Skeletal muscle tissue (tissue), 4 donors: ENCODE results near the gene NBL1. TPM values are rescaled to one million over a fixed set of nuclear protein-coding genes. Genes with fewer than 3 reads are reported as not detected.

Experiments
- H3K27ac ChIP-seq: one replicate; pipeline ENCODE4 v1.7.0; 2013; ENCODE audit warnings: mild to moderate bottlenecking, low read depth, low read length, inconsistent platforms
- H3K27me3 ChIP-seq, 3 donors: one replicate each; pipeline ENCODE4 v1.7.0; 2013; ENCODE audit warnings: low read length in 3 of 3; ENCODE audit not compliant: control insufficient read depth in 3 of 3, insufficient read depth in 3 of 3
- H3K36me3 ChIP-seq, 3 donors: one replicate each; pipeline ENCODE4 v1.7.0; 2013; ENCODE audit warnings: low read length in 3 of 3; ENCODE audit not compliant: control insufficient read depth in 3 of 3, insufficient read depth in 3 of 3
- H3K4me1 ChIP-seq, 3 donors: one replicate each; pipeline ENCODE4 v1.7.0; 2013; ENCODE audit warnings: low read length in 3 of 3, mild to moderate bottlenecking in 3 of 3; ENCODE audit not compliant: control insufficient read depth in 3 of 3, insufficient read depth in 3 of 3
- H3K4me3 ChIP-seq, 3 donors: one replicate each; pipeline ENCODE4 v1.7.0; 2013; ENCODE audit warnings: low read length in 3 of 3
- H3K9ac ChIP-seq, 3 donors: one replicate each; pipeline ENCODE4 v1.7.0; 2013; ENCODE audit warnings: low read length in 3 of 3, mild to moderate bottlenecking in 3 of 3, moderate library complexity in 2 of 3, low read depth in 1 of 3
- H3K9me3 ChIP-seq, 3 donors: one replicate each; pipeline ENCODE4 v1.7.0; 2013; ENCODE audit warnings: low read length in 3 of 3; ENCODE audit not compliant: control insufficient read depth in 3 of 3
- total RNA-seq: library from RNA; depleted of rRNA; stranded (reverse); fragments of >200 nt; gene quantifications from one replicate; pipeline ENCODE4 v1.2.3, GENCODE V29; 2014
- donor health status: Osteomylitis.

Gene NBL1
- total RNA-seq, 1 donor from 2014 or later = 23.5 TPM

DNA sequence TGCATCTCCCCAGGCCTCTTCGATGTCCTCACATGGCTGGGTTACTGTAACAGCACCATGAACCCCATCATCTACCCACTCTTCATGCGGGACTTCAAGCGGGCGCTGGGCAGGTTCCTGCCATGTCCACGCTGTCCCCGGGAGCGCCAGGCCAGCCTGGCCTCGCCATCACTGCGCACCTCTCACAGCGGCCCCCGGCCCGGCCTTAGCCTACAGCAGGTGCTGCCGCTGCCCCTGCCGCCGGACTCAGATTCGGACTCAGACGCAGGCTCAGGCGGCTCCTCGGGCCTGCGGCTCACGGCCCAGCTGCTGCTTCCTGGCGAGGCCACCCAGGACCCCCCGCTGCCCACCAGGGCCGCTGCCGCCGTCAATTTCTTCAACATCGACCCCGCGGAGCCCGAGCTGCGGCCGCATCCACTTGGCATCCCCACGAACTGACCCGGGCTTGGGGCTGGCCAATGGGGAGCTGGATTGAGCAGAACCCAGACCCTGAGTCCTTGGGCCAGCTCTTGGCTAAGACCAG lies 34.9 kb downstream of the NBL1 start:
- Histone ChIP-seq H3K27me3 (peaks cover 4 to 12% (median 11%) of the 10 kb centered on the region in 3 donors), H3K4me1 (no peaks in the 10 kb centered on the region)

DNA sequence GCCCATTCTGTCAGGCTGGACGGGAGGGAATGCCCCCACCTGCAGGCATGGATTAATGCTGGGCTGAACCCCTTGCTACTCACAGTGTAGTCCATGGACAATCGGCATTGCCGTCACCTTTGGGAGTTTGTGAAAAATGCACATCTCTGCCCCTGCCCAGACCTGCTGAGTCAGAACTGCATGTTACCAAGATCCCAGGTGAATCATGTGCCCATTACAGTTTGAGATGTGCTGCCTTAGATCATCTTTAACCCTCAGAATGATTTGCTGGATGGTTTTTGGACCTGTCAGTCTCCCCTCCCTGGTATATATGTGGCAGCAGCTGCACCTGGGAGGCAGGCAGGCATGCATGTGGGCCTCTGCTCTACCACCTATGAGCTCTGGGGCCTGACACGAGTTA lies 35.6 kb downstream of the NBL1 start:
- Histone ChIP-seq H3K36me3 (peaks cover 0 to 3% (median under 1%) of the 10 kb centered on the region in 3 donors), H3K27me3 (peaks cover 4 to 11% (median 9%) of the 10 kb centered on the region in 3 donors), H3K4me3 (no peak overlapping the region), H3K9ac (no peak overlapping the region), H3K4me1 (no peaks in the 10 kb centered on the region), H3K9me3 (no peaks in the 10 kb centered on the region), H3K27ac (no peak overlapping the region)

More for the DNA sequence above, 34.9 kb downstream of the NBL1 start:
- no peak overlapping the region for H3K4me3 ChIP-seq
- H3K9me3 ChIP-seq = no peaks in the 10 kb centered on the region
- no peak overlapping the region for H3K27ac ChIP-seq
- peaks cover 0 to 3% (median 0%) of the 10 kb centered on the region in 3 donors for H3K36me3 ChIP-seq
- no peak overlapping the region for H3K9ac ChIP-seq

DNA sequence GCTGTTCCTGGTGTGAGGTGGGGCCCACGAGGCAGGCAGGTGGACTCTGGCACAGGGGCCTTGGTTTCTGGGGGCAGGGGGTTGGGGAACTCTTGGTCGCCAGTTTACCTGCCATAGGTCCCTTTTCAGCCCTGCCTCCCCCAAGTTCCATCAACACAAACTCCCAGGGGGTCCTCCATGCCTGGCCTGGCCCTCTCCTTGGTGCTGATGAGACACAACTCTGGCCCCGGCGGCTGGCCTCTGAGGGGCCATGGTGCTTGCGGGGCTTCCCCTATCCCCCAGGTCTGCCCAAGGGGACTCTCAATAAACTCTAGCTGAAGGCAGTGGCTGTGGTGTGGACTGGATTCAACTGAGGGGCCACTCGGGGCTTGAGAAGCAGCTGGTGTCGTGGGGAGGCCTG lies 36.5 kb downstream of the NBL1 start:
- peaks cover 4 to 8% (median 7%) of the 10 kb centered on the region in 3 donors for H3K27me3 ChIP-seq
- peaks cover 0 to 3% (median 2%) of the 10 kb centered on the region in 3 donors for H3K36me3 ChIP-seq
- no peak overlapping the region for H3K4me3 ChIP-seq
- no peak overlapping the region for H3K9ac ChIP-seq
- no peak overlapping the region for H3K27ac ChIP-seq
- no peaks in the 10 kb centered on the region for H3K4me1 ChIP-seq
- H3K9me3 ChIP-seq = no peaks in the 10 kb centered on the region

DNA sequence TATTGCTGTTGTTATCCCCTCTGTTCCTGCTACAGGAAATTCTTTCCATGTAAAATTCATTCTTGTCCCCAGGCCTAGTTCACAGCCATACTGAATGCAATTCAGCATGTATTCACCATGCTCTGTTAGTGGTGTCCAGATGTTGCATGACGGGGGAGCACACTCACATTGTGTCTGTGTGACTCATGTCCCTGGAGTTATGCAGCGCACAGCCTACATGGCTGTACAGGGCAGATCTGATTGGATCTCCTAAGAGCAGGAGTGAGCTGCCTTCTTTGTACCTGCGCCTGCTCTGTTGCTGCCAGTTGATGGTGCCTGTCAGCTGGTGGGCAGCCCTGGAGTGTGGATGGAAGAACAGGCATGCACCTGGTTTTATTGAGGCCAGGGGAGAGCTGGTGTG lies 38.1 kb downstream of the NBL1 start:
- Histone ChIP-seq H3K4me1 (no peaks in the 10 kb centered on the region), H3K4me3 (no peak overlapping the region), H3K9ac (no peak overlapping the region), H3K27me3 (peaks cover 3 to 7% (median 4%) of the 10 kb centered on the region in 3 donors), H3K36me3 (peaks cover 0 to 3% (median 2%) of the 10 kb centered on the region in 3 donors), H3K27ac (no peak overlapping the region), H3K9me3 (no peaks in the 10 kb centered on the region)

DNA sequence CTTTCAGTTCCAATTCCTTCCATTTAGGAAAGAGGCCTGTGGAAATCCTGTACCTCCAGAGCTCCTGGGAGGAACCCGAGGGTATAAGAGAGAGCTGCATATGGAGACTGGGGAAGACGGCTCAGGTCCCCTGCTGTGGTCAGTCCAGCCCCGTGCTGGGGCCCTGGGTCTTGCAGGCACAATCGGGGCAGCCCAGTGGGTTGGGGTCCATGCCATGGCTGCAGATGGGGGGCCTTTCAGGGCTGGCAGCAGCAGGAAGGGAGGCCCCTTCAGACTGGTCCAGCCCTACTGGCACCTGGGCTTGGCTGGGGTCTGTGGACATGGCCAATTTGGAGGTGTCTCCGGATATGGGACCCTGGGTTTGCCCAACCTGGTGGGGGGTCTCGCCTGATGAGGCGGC lies 38.8 kb downstream of the NBL1 start:
- peaks cover 3 to 7% (median 4%) of the 10 kb centered on the region in 3 donors for H3K27me3 ChIP-seq
- H3K4me3 ChIP-seq = no peak overlapping the region
- H3K9me3 ChIP-seq = peaks cover 0 to 3% (median 0%) of the 10 kb centered on the region in 3 donors
- H3K4me1 ChIP-seq = peaks cover 0 to 3% (median 0%) of the 10 kb centered on the region in 3 donors
- no peak overlapping the region for H3K27ac ChIP-seq
- peaks cover 0 to 5% (median 3%) of the 10 kb centered on the region in 3 donors for H3K36me3 ChIP-seq
- no peak overlapping the region for H3K9ac ChIP-seq

DNA sequence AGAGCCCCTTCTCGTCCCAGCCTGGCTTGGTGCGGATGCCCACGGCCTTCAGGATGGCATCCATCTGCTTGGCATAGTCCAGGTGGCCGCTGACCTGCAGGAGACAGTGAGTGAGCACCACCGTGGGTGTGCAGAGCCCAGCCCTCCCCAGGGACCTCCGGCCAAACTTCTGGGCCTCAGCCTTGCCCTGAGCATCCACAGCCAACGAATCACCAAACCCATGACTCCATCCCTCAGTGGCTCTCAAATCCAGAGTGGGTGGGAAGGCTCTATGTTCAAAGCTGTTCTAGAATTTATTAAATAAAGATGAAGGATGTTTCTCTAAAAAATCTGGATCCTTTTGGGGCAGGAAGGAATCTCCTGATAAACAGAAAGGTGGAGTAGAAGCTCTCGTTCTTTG lies 39.2 kb downstream of the NBL1 start:
- H3K36me3 ChIP-seq = peaks cover 0 to 5% (median 3%) of the 10 kb centered on the region in 3 donors
- H3K27ac ChIP-seq = no peak overlapping the region
- H3K4me3 ChIP-seq = no peak overlapping the region
- peaks cover 3 to 6% (median 4%) of the 10 kb centered on the region in 3 donors for H3K27me3 ChIP-seq
- H3K9ac ChIP-seq = no peak overlapping the region
- H3K9me3 ChIP-seq = peaks cover 0 to 3% (median 0%) of the 10 kb centered on the region in 3 donors
- H3K4me1 ChIP-seq = peaks cover 0 to 7% (median 0%) of the 10 kb centered on the region in 3 donors

DNA sequence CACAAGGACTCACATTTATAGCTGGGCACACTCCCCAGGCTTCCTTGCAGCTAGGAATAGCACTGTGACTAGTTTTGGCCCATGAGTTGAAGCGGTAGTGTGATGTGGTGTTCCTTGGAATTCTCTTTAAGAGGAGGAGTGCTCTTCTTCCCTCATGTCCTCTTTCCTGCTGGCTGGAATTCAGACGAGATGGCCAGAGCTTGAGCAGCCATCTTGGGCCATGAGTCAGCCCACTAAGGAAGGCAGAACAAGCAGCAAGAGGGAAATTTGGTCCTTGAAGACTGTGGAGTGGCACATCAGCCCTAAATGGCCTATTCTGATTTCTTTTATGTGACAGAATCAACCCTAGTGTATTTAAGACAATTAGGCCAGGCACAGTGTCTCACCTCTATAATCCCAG lies 40.6 kb downstream of the NBL1 start:
- peaks cover 0 to 13% (median 5%) of the 10 kb centered on the region in 3 donors for H3K4me1 ChIP-seq
- peaks cover 0 to 3% (median 0%) of the 10 kb centered on the region in 3 donors for H3K9me3 ChIP-seq
- H3K36me3 ChIP-seq = peaks cover 0 to 5% (median 3%) of the 10 kb centered on the region in 3 donors
- H3K4me3 ChIP-seq = no peak overlapping the region
- no peak overlapping the region for H3K9ac ChIP-seq
- H3K27me3 ChIP-seq = peaks cover 0 to under 1% (median 0%) of the 10 kb centered on the region in 3 donors
- no peak overlapping the region for H3K27ac ChIP-seq

DNA sequence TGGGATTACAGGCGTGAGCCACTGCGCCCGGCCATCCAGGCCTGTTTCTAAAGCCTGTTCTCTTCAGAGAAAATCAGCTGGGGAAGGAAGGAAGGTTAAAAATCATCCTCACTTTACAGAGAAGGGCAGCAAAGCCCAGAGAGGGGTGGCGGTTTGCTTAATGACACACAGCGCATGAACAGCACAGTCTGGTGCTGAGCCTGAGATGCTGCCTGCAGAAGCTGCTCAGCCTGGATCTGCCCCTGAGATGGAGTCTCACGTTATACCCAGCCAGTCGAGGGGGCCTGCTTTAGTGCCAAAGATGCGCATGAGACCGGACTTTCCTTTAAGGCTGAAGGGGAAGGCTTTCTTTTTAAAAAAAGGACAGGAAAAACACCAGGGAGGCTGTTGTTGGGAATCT lies 41.9 kb downstream of the NBL1 start:
- Histone ChIP-seq H3K4me1 (peaks cover 0 to 13% (median 5%) of the 10 kb centered on the region in 3 donors), H3K9me3 (peaks cover 0 to 3% (median 0%) of the 10 kb centered on the region in 3 donors), H3K9ac (no peak overlapping the region), H3K4me3 (no peak overlapping the region), H3K36me3 (peaks cover 0 to 5% (median 3%) of the 10 kb centered on the region in 3 donors), H3K27ac (no peak overlapping the region), H3K27me3 (no peaks in the 10 kb centered on the region)

DNA sequence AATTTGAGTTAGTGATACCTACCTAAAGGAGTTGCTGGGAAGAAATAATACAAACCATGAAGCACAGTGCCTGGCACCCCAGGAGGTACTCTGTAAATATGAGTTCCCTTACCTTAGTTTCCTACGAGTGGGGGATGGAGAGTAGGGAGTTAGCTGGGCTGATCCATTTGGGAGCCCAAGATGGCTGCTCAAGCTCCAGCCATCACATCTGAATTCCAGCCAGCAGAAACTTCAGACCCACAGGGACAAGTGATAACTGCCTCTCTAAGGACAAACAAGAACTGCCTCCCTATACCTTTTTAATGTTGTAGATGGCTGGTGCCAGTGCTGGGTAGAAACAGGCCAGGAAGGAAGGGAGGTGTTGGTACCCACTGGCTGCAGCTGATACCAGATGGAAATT lies 43.3 kb downstream of the NBL1 start:
- no peaks in the 10 kb centered on the region for H3K27me3 ChIP-seq
- no peak overlapping the region for H3K27ac ChIP-seq
- H3K9ac ChIP-seq = no peak overlapping the region
- peaks cover 0 to 13% (median 5%) of the 10 kb centered on the region in 3 donors for H3K4me1 ChIP-seq
- peaks cover 0 to 5% (median 3%) of the 10 kb centered on the region in 3 donors for H3K36me3 ChIP-seq
- no peak overlapping the region for H3K4me3 ChIP-seq
- peaks cover 0 to 3% (median 0%) of the 10 kb centered on the region in 3 donors for H3K9me3 ChIP-seq

DNA sequence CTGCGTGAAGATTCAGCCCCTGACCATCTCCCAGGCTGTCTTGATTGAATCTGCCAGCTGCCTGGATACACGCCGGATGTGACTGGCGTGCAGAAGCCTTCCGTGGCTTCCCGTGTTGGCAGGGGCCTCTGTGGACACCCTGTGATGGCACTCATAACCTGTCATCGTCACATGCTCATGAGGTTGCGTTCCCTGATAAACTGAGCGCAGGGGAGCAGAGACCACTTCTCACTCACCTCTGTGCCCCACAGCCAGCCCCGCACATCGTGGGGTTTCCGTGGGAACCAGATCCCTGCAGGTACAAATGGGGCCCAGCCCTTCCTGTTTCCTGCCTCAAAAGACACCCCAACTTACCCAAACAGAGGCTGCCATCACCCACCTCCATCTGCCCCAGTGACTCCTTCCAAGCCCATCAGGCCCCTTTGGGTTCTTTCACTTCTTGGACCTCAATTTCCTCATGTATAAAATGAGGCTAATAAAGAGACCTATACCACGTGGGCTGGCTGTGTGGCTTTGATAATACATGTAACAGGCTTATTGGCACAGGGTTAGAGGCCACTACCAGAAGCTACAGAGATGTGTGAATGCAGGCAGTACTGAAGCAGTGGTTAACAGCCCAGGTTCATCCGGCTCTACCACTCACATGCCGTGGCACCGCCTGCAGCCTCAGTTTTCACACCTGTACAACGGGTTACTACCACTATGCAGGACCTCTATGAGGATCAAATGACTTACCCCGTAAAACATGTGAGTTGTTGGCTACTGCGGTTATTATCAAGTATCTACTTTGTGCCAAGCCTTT lies 44.1 kb downstream of the NBL1 start:
- no peak overlapping the region for H3K27ac ChIP-seq
- H3K36me3 ChIP-seq = peaks cover 0 to 5% (median 2%) of the 10 kb centered on the region in 3 donors

More for the DNA sequence above, 44.1 kb downstream of the NBL1 start:
- Histone ChIP-seq H3K9me3 (peaks cover 0 to 3% (median 0%) of the 10 kb centered on the region in 3 donors), H3K4me3 (no peak overlapping the region), H3K9ac (no peak overlapping the region), H3K4me1 (peaks cover 0 to 13% (median 5%) of the 10 kb centered on the region in 3 donors), H3K27me3 (no peaks in the 10 kb centered on the region)
